ENCODE data around the gene CELSR1.

Gene CELSR1

DNA sequence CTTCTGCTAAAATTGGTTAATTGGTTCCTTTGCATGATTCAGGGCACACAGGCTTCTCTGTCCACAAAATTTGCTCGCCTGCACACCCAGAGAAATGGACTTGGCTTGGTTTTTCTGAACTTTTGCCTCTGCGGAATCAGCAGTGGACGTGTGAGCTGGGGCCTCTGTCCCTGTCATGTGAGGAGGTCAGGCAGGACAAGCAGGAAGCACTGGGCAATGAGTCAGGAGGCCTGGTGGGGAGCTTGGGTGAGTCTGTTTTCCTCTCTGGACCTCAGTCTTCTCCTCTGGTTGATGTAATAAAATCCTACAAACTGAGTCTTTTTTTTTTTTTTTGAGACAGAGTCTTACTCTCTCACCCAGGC lies 10.4 kb upstream of the CELSR1 start:
- Histone ChIP-seq H3K27me3 (ENCODE audit: insufficient read depth, low read depth) (peaks cover 22% of the 10 kb centered on the region; the same call in 1 of the 2 replicates), H2AFZ (ENCODE audit: low read depth) (no peak overlapping the region), H3K79me2 (ENCODE audit: insufficient read depth, low read depth) (no peaks in the 10 kb centered on the region), H3K4me3 (IDR thresholded peaks at IDR 0.05; ENCODE audit: insufficient read depth, low read depth, low read length) (no peak overlapping the region), H3K36me3 (ENCODE audit: insufficient read depth) (no peaks in the 10 kb centered on the region), H3K9ac (no peak overlapping the region), H3K27ac (no peak overlapping the region), H4K20me1 (ENCODE audit: insufficient read depth) (no peaks in the 10 kb centered on the region), H3K4me2 (no peak overlapping the region), H3K4me1 (ENCODE audit: low read depth, poor library complexity, severe bottlenecking) (no peaks in the 10 kb centered on the region)
- TF ChIP-seq, protein P1, sequence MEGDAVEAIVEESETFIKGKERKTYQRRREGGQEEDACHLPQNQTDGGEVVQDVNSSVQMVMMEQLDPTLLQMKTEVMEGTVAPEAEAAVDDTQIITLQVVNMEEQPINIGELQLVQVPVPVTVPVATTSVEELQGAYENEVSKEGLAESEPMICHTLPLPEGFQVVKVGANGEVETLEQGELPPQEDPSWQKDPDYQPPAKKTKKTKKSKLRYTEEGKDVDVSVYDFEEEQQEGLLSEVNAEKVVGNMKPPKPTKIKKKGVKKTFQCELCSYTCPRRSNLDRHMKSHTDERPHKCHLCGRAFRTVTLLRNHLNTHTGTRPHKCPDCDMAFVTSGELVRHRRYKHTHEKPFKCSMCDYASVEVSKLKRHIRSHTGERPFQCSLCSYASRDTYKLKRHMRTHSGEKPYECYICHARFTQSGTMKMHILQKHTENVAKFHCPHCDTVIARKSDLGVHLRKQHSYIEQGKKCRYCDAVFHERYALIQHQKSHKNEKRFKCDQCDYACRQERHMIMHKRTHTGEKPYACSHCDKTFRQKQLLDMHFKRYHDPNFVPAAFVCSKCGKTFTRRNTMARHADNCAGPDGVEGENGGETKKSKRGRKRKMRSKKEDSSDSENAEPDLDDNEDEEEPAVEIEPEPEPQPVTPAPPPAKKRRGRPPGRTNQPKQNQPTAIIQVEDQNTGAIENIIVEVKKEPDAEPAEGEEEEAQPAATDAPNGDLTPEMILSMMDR (conservative IDR thresholded peaks at IDR 0.05; ENCODE audit: low read depth, low read length) = no peak

DNA sequence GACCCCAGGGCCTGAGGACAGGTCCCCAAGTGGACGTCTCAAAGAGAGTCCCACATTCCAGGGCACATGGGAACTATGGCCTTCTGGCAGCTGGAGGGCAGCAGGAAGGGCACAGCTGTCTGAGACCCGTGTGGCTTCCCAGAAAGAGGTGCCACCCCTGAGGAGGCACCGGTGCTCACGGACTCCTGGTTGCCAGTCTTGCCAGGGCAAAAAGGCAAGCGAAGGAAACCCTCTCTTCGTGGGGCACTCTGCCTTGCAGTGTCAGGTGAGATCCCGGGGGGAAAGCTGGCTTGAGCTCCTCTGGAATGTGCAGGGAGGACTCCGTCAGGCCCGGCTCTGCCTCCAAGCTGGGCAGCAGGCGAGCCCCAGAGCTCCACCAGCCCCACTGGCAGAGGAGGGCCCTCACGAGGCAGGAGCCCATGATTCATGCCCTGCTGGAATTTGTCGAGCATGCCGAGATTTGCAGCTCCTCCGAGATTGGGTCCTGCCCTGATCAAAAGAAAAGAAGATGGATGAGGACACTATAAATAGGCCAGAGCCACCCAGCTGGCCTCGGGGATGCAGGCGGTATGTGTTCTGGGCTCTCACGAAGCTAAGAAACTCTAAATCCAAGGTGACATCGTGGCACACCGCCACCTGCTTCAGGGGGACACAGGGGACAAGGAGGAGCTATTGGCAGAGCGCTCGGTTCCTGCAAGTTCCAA lies 9.9 kb upstream of the CELSR1 start:
- Histone ChIP-seq H3K4me1 (ENCODE audit: low read depth, poor library complexity, severe bottlenecking) (peaks cover under 1% of the 10 kb centered on the region), H3K9ac (no peak overlapping the region), H2AFZ (ENCODE audit: low read depth) (no peak overlapping the region), H3K4me2 (no peak overlapping the region), H3K27me3 (ENCODE audit: insufficient read depth, low read depth) (peaks cover 22% of the 10 kb centered on the region; the same call in 1 of the 2 replicates), H4K20me1 (ENCODE audit: insufficient read depth) (no peaks in the 10 kb centered on the region), H3K27ac (no peak overlapping the region), H3K4me3 (IDR thresholded peaks at IDR 0.05; ENCODE audit: insufficient read depth, low read depth, low read length) (no peak overlapping the region), H3K36me3 (ENCODE audit: insufficient read depth) (no peaks in the 10 kb centered on the region), H3K79me2 (ENCODE audit: insufficient read depth, low read depth) (no peaks in the 10 kb centered on the region)
- TF ChIP-seq, protein P1 (conservative IDR thresholded peaks at IDR 0.05; ENCODE audit: low read depth, low read length) = no peak

DNA sequence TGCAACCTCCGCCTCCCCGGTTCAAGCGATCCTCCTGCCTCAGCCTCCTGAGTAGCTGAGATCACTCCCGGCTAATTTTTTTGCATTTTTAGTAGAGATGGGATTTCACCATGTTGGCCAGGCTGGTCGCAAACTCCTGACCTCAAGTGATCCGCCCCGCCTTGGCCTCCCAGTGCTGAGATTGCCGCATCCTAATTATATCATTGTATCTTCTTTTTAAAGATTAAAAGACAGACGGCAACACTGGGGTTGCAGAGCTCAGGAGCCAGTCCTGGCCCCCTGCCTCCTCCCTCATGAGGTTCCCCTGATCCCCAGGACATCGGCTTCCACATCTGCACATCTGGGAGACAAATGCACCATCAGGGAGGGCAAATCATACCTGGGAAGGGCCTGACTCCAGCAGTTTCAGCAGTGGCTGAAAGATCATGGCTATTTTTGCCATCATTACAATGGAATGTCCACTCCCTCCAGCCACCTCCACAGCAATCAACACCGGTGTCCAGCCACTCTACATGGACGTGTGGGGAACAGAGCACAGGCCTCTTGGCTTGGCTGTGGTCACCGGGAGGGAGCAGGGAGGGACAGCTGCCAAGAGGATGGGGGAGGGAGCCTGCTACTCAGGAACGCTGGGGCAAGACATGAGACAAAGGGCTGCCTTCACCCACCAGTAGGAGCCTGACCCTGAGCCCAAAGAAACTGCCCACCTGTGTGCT lies 9.2 kb upstream of the CELSR1 start:
- H3K79me2 ChIP-seq (ENCODE audit: insufficient read depth, low read depth) = no peaks in the 10 kb centered on the region
- no peak overlapping the region for H3K4me3 ChIP-seq (IDR thresholded peaks at IDR 0.05; ENCODE audit: insufficient read depth, low read depth, low read length)
- H2AFZ ChIP-seq (ENCODE audit: low read depth) = no peak overlapping the region
- no peak overlapping the region for H3K9ac ChIP-seq
- H3K36me3 ChIP-seq (ENCODE audit: insufficient read depth) = no peaks in the 10 kb centered on the region
- H3K27ac ChIP-seq = no peak overlapping the region
- H3K4me2 ChIP-seq = no peak overlapping the region
- peaks cover 6% of the 10 kb centered on the region for H3K4me1 ChIP-seq (ENCODE audit: low read depth, poor library complexity, severe bottlenecking)
- no peaks in the 10 kb centered on the region for H4K20me1 ChIP-seq (ENCODE audit: insufficient read depth)
- TF ChIP-seq, protein P1 (conservative IDR thresholded peaks at IDR 0.05; ENCODE audit: low read depth, low read length) = no peak
- peaks cover 22% of the 10 kb centered on the region; the same call in 1 of the 2 replicates for H3K27me3 ChIP-seq (ENCODE audit: insufficient read depth, low read depth)

DNA sequence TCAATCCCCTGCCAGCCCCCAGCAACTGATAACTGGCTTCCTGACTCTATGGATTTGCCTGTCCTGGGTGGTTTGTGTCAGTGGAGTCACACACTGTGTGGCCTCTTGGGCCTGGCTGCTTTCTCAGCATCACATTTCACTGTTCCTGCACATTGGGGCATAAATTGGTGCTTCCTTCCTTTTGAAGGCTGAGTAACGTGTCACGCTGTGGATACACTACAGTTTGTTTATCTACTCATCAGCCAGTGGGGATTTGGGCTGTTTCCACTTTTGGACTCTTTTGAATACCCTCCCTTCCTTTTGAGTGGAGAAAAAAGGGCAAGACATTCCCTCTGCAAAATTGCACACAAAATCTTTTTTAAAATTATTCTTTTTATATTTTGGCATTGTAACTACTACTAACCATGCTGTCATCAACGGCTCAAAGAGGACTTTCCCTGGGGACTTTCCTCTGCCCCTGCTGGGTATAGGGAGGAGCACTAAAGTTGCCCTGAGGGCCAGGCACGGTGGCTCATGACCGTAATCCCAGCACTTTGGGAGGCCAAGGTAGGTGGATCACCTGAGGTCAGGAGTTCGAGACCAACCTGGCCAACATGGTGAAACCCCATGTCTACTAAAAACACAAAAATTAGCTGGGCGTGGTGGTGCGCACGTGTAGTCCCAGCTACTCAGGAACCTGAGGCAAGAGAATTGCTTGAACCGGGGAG lies 7.8 kb upstream of the CELSR1 start:
- Histone ChIP-seq H3K4me2 (no peak overlapping the region), H3K4me1 (ENCODE audit: low read depth, poor library complexity, severe bottlenecking) (peaks cover 6% of the 10 kb centered on the region), H3K27me3 (ENCODE audit: insufficient read depth, low read depth) (peaks cover 15% of the 10 kb centered on the region; the same call in 1 of the 2 replicates), H3K27ac (no peak overlapping the region), H3K9ac (no peak overlapping the region), H3K79me2 (ENCODE audit: insufficient read depth, low read depth) (no peaks in the 10 kb centered on the region), H3K4me3 (IDR thresholded peaks at IDR 0.05; ENCODE audit: insufficient read depth, low read depth, low read length) (no peak overlapping the region), H3K36me3 (ENCODE audit: insufficient read depth) (no peaks in the 10 kb centered on the region), H2AFZ (ENCODE audit: low read depth) (no peak overlapping the region), H4K20me1 (ENCODE audit: insufficient read depth) (no peaks in the 10 kb centered on the region)
- TF ChIP-seq, protein P1 (conservative IDR thresholded peaks at IDR 0.05; ENCODE audit: low read depth, low read length) = no peak
